Measurements from ENCODE around the gene TAB2. TPM values are rescaled to one million over a fixed set of nuclear protein-coding genes. Genes with fewer than 3 reads are reported as not detected.

Gene TAB2
- total RNA-seq, 4 donors from 2014 or later: 49.8 to 81.8 (median 74.1) TPM

DNA sequence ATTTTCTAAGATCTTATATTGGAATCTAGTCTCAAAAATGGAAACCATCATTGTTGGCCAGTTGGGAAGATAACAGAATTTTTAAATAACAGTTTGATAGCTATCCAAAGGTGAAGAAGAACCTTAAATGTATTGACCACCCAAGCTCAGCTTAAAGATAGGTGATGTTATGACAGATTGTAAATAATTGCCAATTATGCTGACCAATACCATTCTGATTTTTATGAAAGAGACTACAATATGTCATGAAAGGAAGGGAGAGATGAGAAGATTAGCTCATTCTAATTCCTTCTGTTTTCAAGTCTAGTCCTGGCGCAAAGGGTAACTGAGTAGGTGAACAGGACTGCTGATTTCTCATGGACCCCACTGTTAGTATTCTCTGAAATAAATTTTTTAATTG is 5.7 kb upstream of the TAB2 start:
- H3K4me1 ChIP-seq: peaks cover 7% of the 10 kb centered on the region
- no peak overlapping the region for H3K4me3 ChIP-seq
- no peaks in the 10 kb centered on the region for H3K9me3 ChIP-seq
- H3K36me3 ChIP-seq: no peaks in the 10 kb centered on the region
- H3K27me3 ChIP-seq: peaks cover 6% of the 10 kb centered on the region
- no peak for DNase-seq (ENCODE audit: low spot score in 2 of 2)
- TF ChIP-seq, protein P1, sequence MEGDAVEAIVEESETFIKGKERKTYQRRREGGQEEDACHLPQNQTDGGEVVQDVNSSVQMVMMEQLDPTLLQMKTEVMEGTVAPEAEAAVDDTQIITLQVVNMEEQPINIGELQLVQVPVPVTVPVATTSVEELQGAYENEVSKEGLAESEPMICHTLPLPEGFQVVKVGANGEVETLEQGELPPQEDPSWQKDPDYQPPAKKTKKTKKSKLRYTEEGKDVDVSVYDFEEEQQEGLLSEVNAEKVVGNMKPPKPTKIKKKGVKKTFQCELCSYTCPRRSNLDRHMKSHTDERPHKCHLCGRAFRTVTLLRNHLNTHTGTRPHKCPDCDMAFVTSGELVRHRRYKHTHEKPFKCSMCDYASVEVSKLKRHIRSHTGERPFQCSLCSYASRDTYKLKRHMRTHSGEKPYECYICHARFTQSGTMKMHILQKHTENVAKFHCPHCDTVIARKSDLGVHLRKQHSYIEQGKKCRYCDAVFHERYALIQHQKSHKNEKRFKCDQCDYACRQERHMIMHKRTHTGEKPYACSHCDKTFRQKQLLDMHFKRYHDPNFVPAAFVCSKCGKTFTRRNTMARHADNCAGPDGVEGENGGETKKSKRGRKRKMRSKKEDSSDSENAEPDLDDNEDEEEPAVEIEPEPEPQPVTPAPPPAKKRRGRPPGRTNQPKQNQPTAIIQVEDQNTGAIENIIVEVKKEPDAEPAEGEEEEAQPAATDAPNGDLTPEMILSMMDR (IDR thresholded peaks at IDR 0.05): no peak
- no peak for TF ChIP-seq EP300 (IDR thresholded peaks at IDR 0.05)
- TF ChIP-seq POLR2A (IDR thresholded peaks at IDR 0.05): no peak
- no peak for TF ChIP-seq POLR2AphosphoS5 (IDR thresholded peaks at IDR 0.05)
- no peak overlapping the region for H3K27ac ChIP-seq
- WGBS: 90% methylated on average over 1 of the region's 1 CpG

DNA sequence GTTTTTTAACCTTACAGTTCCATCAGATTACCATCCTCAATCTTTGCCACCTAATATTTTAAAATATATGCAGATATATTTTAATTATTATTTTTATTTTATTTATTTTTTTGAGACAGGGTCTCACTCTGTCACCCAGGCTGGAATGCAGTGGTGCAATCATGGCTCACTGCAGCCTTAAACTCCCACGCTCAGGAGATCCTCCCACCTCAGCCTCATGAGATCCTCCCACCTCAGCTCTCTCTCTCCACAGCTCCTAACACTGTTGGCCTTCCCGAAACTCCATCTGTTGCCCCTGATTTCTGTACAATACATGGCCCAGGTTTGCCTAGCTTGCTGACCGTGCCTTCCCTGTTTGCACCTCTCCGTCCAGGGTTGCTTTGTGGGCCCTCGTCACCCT is 4.4 kb upstream of the TAB2 start:
- Histone ChIP-seq H3K4me3 (no peak overlapping the region), H3K4me1 (peaks cover 7% of the 10 kb centered on the region), H3K27me3 (peaks cover 6% of the 10 kb centered on the region), H3K27ac (no peak overlapping the region), H3K9me3 (no peaks in the 10 kb centered on the region), H3K36me3 (no peaks in the 10 kb centered on the region)
- 82% methylated on average over 5 of the region's 5 CpGs for WGBS
- no peak for DNase-seq (ENCODE audit: low spot score in 2 of 2)
- TF ChIP-seq POLR2AphosphoS5 (IDR thresholded peaks at IDR 0.05): no peak
- TF ChIP-seq POLR2A (IDR thresholded peaks at IDR 0.05): no peak
- TF ChIP-seq, protein P1 (IDR thresholded peaks at IDR 0.05): no peak
- no peak for TF ChIP-seq EP300 (IDR thresholded peaks at IDR 0.05)

DNA sequence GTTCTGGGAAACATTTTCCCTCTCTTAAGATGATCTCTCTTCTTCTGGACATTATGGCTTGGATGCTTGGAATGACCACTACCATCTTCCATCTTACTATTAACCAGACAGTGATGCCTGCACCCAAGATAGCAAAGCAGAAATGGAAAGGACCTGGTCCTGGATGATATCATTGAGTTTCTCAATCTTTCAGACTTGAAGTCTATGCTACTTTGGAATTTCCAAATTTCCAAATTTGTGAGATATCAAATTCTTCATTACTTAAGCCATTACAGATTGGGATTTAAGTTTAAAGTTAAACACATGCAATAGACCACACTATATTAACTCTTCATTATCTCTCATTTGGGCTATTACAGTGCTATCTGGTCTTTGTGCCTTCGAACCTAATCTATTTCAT is 3.7 kb upstream of the TAB2 start:
- no peak for TF ChIP-seq POLR2A (IDR thresholded peaks at IDR 0.05)
- no peak for TF ChIP-seq POLR2AphosphoS5 (IDR thresholded peaks at IDR 0.05)
- TF ChIP-seq, protein P1 (IDR thresholded peaks at IDR 0.05): no peak

DNA sequence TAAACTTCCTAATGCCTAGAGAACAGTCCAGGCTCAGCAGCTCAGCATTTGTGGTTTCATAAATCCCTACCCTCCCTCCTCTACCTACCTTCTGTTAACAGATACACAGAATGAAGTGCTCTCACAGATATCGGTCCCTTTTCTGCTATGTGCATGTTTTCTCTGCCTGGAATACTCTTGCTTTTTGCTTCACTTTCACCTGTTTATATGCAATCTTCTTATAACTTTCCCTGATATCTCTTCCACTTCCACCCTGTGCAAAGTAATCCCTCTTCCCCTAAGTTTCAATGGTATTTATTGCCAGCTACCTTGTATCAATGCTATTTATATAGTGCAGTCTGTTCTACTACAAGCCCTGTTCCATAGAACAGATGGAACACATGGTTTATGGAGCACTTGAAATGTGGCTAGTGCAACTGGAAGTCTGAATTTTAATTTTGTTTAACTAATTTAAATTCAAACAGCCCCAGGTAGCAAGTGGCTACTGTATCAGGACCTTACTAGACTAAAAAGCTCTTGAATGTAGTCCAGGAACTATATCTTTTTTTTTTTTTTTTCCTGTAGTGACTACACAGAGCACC is 3.1 kb upstream of the TAB2 start:
- no peaks in the 10 kb centered on the region for H3K9me3 ChIP-seq
- no peak for DNase-seq (ENCODE audit: low spot score in 2 of 2)
- no peak for TF ChIP-seq POLR2AphosphoS5 (IDR thresholded peaks at IDR 0.05)
- no peak for TF ChIP-seq POLR2A (IDR thresholded peaks at IDR 0.05)
- no peak for TF ChIP-seq EP300 (IDR thresholded peaks at IDR 0.05)
- TF ChIP-seq, protein P1 (IDR thresholded peaks at IDR 0.05): no peak
- H3K4me3 ChIP-seq: no peak overlapping the region
- no peaks in the 10 kb centered on the region for H3K36me3 ChIP-seq
- 85% methylated on average over 1 of the region's 1 CpG for WGBS
- peaks cover 6% of the 10 kb centered on the region for H3K27me3 ChIP-seq
- H3K4me1 ChIP-seq: peaks cover 13% of the 10 kb centered on the region
- no peak overlapping the region for H3K27ac ChIP-seq

More for the DNA sequence above, 3.7 kb upstream of the TAB2 start:
- Histone ChIP-seq H3K27ac (no peak overlapping the region), H3K27me3 (peaks cover 6% of the 10 kb centered on the region), H3K36me3 (no peaks in the 10 kb centered on the region), H3K4me1 (peaks cover 8% of the 10 kb centered on the region), H3K9me3 (no peaks in the 10 kb centered on the region), H3K4me3 (no peak overlapping the region)
- 90% methylated on average over 1 of the region's 1 CpG for WGBS
- no peak for DNase-seq (ENCODE audit: low spot score in 2 of 2)

DNA sequence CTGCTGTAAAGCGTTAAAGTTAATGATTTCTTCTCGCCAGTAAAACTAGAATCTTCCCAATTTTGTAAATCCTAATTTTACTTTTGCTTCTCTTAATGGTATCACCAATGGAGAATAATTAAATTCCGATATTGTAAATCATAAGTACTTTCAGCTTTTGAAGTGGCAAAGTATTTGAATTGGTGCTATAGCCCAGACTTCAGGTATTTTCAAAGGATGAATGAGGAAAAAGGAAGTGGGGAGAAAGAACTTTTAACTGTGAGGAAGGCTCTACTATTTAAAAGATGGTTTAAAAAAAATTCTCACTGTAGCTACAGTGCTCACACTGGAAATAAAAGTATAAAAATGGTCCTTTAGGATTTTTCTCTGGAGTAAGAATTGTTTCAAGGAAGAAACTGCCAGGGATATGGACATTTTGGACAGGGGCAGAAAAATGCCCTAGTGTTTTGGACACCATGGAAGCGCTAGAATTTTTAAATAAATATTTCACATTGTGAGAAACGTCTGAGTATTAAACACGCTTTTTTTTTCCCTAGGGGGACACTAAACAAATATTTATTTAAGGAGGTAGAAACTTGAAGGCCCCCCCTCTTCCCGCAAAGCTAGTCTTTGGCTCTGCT is 1.3 kb upstream of the TAB2 start:
- Histone ChIP-seq H3K4me1 (peaks cover 30% of the 10 kb centered on the region), H3K4me3 (peak overlapping the region; percentile 94), H3K27ac (peak overlapping the region; percentile 98), H3K36me3 (no peaks in the 10 kb centered on the region), H3K9me3 (no peaks in the 10 kb centered on the region), H3K27me3 (peaks cover 6% of the 10 kb centered on the region)
- no peak for DNase-seq (ENCODE audit: low spot score in 2 of 2)
- TF ChIP-seq, protein P1 (IDR thresholded peaks at IDR 0.05): no peak
- TF ChIP-seq POLR2AphosphoS5 (IDR thresholded peaks at IDR 0.05) (no peak), POLR2A (IDR thresholded peaks at IDR 0.05) (no peak), EP300 (IDR thresholded peaks at IDR 0.05) (no peak)
- WGBS: 42% methylated on average over 7 of the region's 7 CpGs

Measured in suprapubic skin (tissue), 4 donors.